ENCODE data around the gene EFNB3.

GRCh38 chr17:7701681-7702080 lies 3.3 kb upstream of the EFNB3 start:
- no peak for TF ChIP-seq CTCF (tag by site-specific recombination; IDR thresholded peaks at IDR 0.05)
- no peak for TF ChIP-seq KLF10 (tag by site-specific recombination; IDR thresholded peaks at IDR 0.05)
- no peak for TF ChIP-seq ZNF513 (tag by site-specific recombination; IDR thresholded peaks at IDR 0.05)
- no peak for TF ChIP-seq ZNF248 (tag by site-specific recombination; IDR thresholded peaks at IDR 0.05)

All from HEK293 (cell line).